ENCODE data around the gene TBC1D24.
"Not testable (repeated sequence)": the region's sequence is repeated elsewhere in the genome, so short reads cannot be mapped to it uniquely, and the experiment has no call there.

Gene TBC1D24

DNA sequence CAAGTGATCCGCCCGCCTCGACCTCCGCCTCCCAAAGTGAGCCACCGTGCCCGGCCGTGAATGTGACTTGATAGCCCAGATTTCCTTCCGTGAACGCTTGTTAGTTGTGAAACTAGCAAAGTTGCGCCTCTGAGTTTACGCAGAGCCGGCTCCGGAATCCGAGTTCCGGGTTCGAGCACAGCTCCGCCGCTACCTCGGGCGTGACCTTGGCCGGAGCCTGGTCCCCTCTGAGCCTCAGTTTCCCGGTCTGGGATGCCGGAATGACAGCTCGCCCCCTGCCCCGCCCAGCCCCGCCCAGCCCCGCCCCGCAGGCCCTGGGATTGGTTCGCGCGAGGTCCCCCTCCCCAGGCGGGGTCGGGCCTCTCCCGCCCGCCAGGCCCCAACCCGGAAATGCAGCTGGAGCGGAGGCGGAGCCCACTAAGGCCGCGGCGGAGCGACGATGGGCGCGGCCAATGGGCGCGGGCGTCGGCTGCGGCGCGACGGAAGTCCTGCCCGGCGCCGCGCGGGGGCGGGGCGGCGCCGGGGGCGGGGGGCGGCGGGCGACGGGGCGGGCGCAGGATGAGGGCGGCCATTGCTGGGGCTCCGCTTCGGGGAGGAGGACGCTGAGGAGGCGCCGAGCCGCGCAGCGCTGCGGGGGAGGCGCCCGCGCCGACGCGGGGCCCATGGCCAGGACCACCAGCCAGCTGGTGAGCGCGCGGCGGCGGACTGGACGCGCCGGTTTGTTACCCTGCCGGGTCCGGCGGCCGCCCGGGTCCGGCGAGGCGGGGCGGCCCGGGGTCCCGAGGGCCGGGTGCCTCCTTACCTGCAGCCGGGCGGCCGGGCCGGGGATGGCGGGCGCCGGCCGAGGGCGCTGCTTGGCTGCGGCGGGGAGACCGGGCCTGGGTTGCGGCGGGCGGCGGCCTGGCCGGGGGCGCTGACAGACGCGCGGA, 62.8 kb downstream of the TBC1D24 start, which contains the start of gene PDPK1 (continued):
- TF ChIP-seq, protein P1, sequence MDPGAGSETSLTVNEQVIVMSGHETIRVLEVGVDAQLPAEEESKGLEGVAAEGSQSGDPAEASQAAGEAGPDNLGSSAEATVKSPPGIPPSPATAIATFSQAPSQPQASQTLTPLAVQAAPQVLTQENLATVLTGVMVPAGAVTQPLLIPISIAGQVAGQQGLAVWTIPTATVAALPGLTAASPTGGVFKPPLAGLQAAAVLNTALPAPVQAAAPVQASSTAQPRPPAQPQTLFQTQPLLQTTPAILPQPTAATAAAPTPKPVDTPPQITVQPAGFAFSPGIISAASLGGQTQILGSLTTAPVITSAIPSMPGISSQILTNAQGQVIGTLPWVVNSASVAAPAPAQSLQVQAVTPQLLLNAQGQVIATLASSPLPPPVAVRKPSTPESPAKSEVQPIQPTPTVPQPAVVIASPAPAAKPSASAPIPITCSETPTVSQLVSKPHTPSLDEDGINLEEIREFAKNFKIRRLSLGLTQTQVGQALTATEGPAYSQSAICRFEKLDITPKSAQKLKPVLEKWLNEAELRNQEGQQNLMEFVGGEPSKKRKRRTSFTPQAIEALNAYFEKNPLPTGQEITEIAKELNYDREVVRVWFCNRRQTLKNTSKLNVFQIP (CRISPR knock-in tag; IDR thresholded peaks at IDR 0.05; ENCODE audit: borderline replicate concordance, low read depth): no peak
- TF ChIP-seq ESRRG (CRISPR knock-in tag; IDR thresholded peaks at IDR 0.05): no peak

DNA sequence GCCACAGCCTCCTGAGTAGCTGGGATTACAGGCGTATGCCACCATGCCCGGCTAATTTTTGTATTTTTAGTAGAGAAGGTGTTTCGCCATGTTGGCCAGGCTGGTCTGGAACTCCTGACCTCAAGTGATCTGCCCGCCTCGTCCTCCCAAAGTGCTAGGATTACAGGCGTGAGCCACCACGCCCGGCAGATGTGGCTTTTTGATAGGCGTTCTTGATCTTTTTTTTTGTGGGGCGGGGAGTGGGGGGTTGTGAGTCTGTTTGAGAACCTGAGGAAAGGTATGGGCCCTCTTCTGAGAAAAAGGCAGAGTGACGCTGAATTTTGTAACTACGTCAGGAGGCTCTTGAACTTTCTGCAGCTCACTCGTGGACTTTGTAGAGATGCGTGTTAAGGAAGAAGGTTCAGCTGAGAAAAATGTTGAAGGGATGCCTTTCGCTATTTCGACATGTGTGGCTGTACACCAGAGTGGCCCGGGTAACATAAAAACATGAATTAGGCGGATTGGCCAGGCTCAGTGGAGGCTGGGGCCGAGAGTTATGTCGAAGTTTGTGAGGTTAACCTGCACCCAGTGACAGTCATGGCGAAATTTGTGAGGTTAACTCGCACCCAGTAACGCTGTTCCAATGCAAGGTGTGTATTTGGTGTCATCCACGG, 64.4 kb downstream of the TBC1D24 start:
- not testable (repeated sequence) for ATAC-seq

DNA sequence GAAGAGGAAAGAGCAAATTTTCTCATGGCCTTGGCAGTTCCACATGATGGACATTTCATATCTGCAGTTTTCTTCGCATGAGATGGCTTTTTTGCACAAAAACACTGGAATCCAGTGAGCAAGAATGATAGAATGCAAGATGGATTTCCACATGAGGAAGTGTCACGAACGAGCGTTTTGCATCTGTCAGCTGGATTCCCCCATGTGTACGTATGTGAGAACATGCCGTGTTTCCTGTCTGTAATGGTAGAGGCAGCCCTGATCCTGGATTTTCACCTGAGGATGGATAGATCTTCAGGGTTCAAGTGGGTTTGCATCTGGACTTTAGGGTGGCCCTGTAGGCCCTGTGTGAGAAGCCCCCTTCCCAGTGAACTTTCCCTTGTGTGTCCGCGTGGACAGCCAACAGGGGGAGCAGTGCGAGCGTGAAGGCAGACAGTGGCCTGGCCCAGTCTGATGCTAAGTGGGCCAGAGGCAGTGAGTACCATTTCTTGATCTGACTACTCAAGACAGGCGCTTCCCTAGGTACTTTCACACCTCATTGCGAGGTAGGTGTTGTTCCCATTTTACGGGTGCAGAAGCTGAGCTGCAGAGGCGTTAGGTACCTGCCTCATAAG, 65.0 kb downstream of the TBC1D24 start:
- ATAC-seq: not testable (repeated sequence)

DNA sequence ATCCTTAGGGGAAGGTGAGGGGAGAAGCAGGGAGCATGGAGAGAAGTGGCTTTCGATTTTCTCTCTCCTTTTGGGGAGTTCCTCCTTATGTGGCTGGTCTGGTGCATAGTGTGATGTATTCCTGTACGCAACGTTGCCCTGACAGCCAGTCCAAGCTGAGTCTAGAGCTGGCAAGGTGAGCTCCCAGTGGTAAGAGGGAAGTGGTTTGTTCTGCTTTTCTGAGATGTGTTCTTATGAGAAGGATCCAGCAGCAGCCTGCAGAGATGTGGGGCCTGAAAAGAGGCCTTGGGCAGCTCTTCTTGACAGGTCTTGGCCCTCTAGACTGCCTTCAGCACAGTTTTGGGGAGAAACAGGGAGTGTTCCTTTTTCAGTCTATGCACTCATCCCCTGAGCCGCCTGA, 66.0 kb downstream of the TBC1D24 start:
- not testable (repeated sequence) for ATAC-seq

DNA sequence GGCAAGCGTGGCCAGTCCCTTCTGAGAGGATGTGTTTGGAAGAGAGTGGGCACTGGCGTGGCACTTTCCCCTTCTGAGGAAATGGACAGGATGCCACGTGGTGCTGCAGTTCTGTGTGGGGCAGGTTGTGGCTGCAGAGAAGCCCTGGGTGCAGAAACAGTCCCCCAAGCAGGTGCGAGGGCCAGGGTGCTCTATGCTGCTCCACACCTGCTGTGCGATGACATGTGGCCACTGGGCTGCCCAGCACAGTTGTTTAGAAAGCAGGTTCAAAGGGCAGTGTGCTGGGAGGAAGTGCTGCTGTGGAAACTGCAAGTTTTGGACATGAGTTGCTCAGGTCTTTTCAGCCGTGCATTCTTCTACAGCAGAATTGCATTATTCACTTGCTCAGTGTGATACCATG, 66.5 kb downstream of the TBC1D24 start:
- not testable (repeated sequence) for ATAC-seq

DNA sequence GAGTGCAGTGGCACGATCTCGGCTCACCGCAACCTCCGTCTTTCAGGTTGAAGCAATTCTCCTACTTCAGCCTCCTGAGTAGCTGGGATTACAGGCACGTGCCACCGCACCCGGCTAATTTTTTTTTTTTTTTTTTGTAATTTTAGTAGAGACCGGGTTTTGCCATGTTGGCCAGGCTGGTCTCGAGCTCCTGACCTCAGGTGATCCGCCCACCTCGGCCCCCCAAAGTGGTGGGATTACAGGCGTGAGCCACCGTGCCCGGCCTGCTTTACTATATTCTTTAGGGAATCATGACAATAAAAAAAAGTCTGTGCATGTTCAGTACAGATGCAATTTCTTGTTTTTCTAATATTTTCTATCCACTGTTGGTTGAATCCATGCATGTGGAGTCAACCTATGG, 68.8 kb downstream of the TBC1D24 start:
- not testable (repeated sequence) for ATAC-seq

DNA sequence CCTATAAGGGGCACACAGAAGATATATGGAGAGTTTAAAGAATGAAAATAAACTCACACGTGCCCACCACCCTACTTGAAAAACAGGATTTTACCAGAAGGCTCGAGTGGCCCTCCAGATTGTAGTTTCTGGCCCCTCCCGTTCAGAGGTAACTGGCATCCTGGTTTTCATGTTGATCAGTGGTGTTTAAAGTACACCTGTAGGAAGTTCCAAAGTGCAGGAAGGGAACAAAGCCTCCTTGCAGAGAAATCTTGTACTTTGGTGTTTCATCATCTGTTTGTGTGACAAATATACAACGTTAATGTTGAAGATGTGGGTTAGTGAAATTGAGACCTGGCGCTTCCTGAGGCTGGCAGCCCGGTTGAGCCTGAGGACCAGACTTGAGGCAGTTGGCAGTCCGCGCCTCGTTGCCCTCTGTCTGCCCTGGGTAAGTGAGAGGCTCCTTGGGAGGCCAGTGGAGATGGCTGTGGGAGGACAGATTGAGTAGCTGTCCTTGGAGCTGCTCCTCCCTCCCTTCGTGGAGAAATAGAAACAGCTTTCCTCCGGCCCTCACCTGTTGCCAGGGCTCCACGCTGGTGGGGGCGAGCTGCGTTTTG, 75.5 kb downstream of the TBC1D24 start:
- ATAC-seq: not testable (repeated sequence)

DNA sequence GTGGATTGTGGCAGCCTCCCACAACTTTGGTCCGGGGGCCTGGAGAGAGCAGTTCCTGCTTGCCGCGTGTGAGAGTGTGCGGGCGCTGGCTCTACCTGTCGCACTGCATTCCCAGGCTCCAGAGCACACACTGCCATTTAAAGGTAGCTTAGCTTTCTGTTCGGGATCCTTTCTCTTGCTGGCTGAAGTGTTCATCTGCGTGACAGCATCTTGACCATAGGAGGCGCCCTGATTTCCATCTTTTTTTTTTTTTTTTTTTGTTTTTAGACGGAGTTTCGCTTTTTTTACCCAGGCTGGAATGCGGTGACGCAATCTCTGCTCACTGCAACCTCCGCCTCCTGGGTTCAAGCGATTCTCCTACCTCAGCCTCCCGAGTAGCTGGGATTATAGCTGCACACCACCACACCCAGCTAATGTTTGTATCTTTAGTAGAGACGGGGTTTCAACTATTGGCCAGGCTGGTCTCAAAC, 76.5 kb downstream of the TBC1D24 start:
- not testable (repeated sequence) for ATAC-seq

DNA sequence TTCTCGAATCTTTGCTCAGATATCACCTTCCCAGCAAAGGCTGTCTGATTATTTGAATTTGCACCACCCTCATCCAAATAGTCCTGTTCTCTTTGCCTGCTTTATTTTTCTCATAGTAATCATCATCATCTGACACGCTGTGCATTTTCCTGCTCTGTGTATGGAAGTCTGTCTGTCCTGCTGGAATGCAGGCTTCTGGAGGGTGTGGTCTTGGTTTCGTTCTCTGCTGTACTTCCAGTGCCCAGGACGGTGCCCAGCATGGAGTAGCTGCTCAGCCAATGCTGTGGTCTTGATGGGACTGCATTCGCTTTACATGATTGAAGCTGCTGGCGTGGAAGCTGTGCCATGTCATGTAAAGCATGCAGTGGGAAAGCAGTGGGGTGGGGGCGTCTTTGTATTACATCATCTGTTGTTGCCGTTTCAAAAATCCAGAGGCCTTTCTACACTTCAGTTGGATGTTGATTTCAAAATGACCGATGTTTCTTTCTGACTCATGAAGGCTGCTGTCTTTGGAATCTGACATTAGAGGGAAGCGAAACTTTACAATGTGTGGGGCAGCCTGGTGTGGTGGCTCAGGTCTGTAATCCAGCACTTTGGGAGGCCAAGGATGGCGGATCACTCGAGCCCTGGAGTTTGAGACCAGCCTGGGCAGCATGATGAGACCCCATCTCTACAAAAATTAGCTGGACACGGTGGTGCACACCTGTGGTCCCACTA, 79.9 kb downstream of the TBC1D24 start:
- ATAC-seq: not testable (repeated sequence)

Measured in SK-N-SH treated with all-trans-retinoic acid at 6 μM for 48 hours (cell line).